Mammary microvascular endothelial cell (primary cell): Measurements from ENCODE around the gene ZNG1C. TPM values are rescaled to one million over a fixed set of nuclear protein-coding genes. Genes with fewer than 3 reads are reported as not detected.

ENCODE experiments used
- total RNA-seq: library from RNA; depleted of rRNA; stranded (reverse); fragments of >200 nt; gene quantifications from 2 replicates; pipeline ENCODE4 v1.2.3, GENCODE V29; 2015

The ZNG1C gene
- 13.1 and 14.3 TPM in 2 replicates for total RNA-seq

DNA sequence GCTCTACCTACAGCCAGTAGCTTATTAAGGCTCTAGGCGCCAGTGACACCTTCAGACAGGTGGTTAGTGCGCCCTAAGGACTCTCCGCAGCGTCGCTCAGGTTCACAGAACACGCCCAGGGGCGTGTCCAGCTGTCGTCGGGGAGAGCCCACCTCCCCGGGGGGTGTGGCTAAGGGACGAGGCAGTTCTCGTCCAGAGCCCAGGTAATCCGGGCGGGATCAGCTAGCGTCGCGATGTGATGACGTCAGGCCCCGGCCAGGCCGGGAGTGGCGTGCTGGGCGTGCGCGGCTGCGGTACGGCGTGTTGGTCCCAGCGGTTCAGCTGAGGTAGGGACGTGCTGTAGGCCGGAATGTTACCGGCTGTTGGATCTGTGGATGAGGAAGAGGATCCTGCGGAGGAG, at the start of gene ZNG1C:
TSS of gene ZNG1C (plus strand) at position 301 of the 400 bp plus-strand sequence. CDS start at position 350, 49 bp downstream.

DNA sequence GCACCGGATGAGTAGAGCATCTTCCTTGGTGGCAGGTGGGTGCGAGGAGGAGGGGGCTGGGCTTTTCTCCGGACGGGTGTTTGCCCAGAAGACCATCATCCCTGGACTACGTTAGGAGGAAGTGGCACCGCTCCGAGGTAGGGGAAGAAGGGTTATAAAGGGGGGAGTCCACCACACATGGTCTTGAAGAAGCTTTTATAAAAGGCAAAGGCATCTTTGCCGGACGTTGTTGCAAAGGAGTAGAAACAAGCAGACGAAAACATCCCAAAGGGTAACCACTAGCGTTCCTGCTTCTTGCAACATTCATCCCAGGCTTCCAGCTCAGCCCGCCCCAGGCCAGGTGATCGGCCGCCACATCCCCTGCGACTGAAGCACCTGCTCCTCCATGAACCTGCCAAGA, 60.8 kb downstream of the ZNG1C start, which contains the start of gene FOXD4L3:
TSS of gene FOXD4L3 (plus strand) at position 301 of the 400 bp plus-strand sequence. CDS start at position 386, 85 bp downstream.

Other genes with a start within 250 kb of the ZNG1C start
- not detected in 2 replicates for gene FOXD4L3, start 60.9 kb downstream of the ZNG1C start, total RNA-seq
- 5.5 and 6.0 TPM in 2 replicates for gene PGM5, start 114.6 kb downstream of the ZNG1C start, total RNA-seq